HK-2 (cell line): ENCODE measurements around the gene HTATSF1.

Experiments
- DNase-seq: peaks from one replicate; pipeline ENCODE4 v3.0.0-alpha.2; 2018; ENCODE audit not compliant: unreplicated experiment

Gene HTATSF1

GRCh38 chrX:136496186-136496763, 1.1 kb upstream of the HTATSF1 start:
- DNase-seq, result no peak

GRCh38 chrX:136496764-136497555, 432 bp upstream of the HTATSF1 start:
- DNase-seq, result peak; percentile 78

- no peak for DNase-seq
Observed at GRCh38 chrX:136519069-136519468, 21.7 kb downstream of the HTATSF1 start.

GRCh38 chrX:136523770-136524169, 26.4 kb downstream of the HTATSF1 start:
- no peak for DNase-seq

GRCh38 chrX:136525738-136526606, 28.6 kb downstream of the HTATSF1 start:
- DNase-seq, result peak; percentile 11

- DNase-seq, result no peak
Observed at GRCh38 chrX:136528645-136529315, 31.4 kb downstream of the HTATSF1 start.

- DNase-seq, result no peak
Observed at GRCh38 chrX:136529795-136530194, 32.4 kb downstream of the HTATSF1 start.

- DNase-seq, result no peak
Observed at GRCh38 chrX:136531951-136532350, 34.6 kb downstream of the HTATSF1 start, which contains the start of gene VGLL1. VGLL1 (plus strand) TSS chrX:136532215; CDS start chrX:136536021, 3,806 bp downstream.

- DNase-seq, result no peak
Observed at GRCh38 chrX:136534131-136534530, 36.7 kb downstream of the HTATSF1 start.

- DNase-seq, result no peak
Observed at GRCh38 chrX:136538811-136539210, 41.4 kb downstream of the HTATSF1 start.

- DNase-seq, result no peak
Observed at GRCh38 chrX:136540226-136540625, 42.8 kb downstream of the HTATSF1 start.

GRCh38 chrX:136541294-136541693, 43.9 kb downstream of the HTATSF1 start:
- no peak for DNase-seq

GRCh38 chrX:136542281-136542680, 44.9 kb downstream of the HTATSF1 start:
- DNase-seq, result no peak

GRCh38 chrX:136546371-136546781, 49.0 kb downstream of the HTATSF1 start:
- no peak for DNase-seq

- DNase-seq, result no peak
Observed at GRCh38 chrX:136549226-136549625, 51.8 kb downstream of the HTATSF1 start.

GRCh38 chrX:136551410-136551809, 54.0 kb downstream of the HTATSF1 start:
- DNase-seq, result no peak

- no peak for DNase-seq
Observed at GRCh38 chrX:136555694-136556093, 58.3 kb downstream of the HTATSF1 start.
